ENCODE data around the gene JADE2. TPM values are rescaled to one million over a fixed set of nuclear protein-coding genes. Genes with fewer than 3 reads are reported as not detected.

The JADE2 gene
- total RNA-seq, 2 donors from 2014 or later = 24.1 to 33.3 TPM

DNA sequence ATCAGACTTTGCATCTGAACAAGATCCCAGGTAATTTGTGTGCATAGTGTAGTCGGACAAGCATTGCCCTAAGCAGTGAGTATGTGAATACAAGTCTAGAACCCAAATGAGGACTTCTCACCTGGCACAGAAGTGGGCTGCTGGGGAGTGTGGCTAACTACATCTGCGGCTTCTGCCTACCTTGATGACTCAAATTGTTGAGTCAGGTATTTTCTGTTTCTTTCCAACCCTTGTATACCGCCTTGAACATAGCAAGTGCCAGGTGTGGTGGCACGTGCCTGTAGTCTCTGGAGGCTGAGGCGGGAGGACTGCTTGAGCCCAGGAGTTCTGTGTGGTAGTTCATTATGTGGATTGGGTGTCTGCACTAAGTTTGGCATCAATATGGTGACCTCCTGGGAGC lies 7.9 kb upstream of the JADE2 start:
- Histone ChIP-seq H3K9me3 (no peaks in the 10 kb centered on the region), H3K27ac (no peak overlapping the region), H3K4me3 (no peak overlapping the region), H3K27me3 (no peaks in the 10 kb centered on the region), H3K36me3 (no peaks in the 10 kb centered on the region), H3K9ac (ENCODE audit: low read depth in 2 of 2, low read length in 2 of 2) (no peak overlapping the region), H3K4me1 (peaks cover 2% of the 10 kb centered on the region)
- intact Hi-C loops (cut with DNase I) = no loop called here
- TF ChIP-seq CTCF (IDR thresholded peaks at IDR 0.05) = no peak
- no peak for DNase-seq

- H3K9me3 ChIP-seq = no peaks in the 10 kb centered on the region
- H3K9ac ChIP-seq (ENCODE audit: low read depth in 2 of 2, low read length in 2 of 2) = no peak overlapping the region
- no peak for DNase-seq
- H3K27ac ChIP-seq = no peak overlapping the region
- intact Hi-C loops (cut with DNase I) = loop anchor here (10.0 kb wide), 1 partner anchor 145 kb away; the partner anchor contains the start of gene UBE2B
- no peaks in the 10 kb centered on the region for H3K27me3 ChIP-seq
- H3K4me1 ChIP-seq = no peaks in the 10 kb centered on the region
- TF ChIP-seq CTCF (IDR thresholded peaks at IDR 0.05) = no peak
- H3K36me3 ChIP-seq = no peaks in the 10 kb centered on the region
- H3K4me3 ChIP-seq = no peak overlapping the region
These were observed 5.5 kb upstream of the JADE2 start for GRCh38 chr5:134519989-134520388.

DNA sequence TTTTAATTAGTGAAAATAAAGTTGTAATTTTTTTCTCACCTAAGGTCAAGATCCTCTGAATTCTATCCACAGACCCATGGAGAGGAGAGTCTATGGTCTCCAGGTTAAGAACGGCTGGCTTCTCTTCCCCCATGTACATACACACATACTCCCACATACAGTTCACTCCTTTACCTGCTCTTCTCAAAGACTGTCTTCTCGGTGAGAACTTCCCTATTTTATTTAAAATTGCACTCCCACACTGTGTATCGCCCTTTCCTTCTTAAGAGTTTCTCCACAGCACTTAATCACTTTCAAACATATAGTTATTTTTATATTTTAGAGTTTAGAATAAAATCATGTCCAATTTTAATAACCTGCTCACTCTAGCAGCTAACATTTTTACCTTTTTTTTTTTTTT lies 3.6 kb upstream of the JADE2 start:
- no peak overlapping the region for H3K27ac ChIP-seq
- DNase-seq = no peak
- no peak overlapping the region for H3K4me3 ChIP-seq
- TF ChIP-seq CTCF (IDR thresholded peaks at IDR 0.05) = no peak
- no peak overlapping the region for H3K9ac ChIP-seq (ENCODE audit: low read depth in 2 of 2, low read length in 2 of 2)
- H3K4me1 ChIP-seq = no peaks in the 10 kb centered on the region
- H3K27me3 ChIP-seq = no peaks in the 10 kb centered on the region
- no peaks in the 10 kb centered on the region for H3K9me3 ChIP-seq
- H3K36me3 ChIP-seq = no peaks in the 10 kb centered on the region
- intact Hi-C loops (cut with DNase I) = loop anchor here (10.0 kb wide), 1 partner anchor 147 kb away; the partner anchor contains the start of gene UBE2B

DNA sequence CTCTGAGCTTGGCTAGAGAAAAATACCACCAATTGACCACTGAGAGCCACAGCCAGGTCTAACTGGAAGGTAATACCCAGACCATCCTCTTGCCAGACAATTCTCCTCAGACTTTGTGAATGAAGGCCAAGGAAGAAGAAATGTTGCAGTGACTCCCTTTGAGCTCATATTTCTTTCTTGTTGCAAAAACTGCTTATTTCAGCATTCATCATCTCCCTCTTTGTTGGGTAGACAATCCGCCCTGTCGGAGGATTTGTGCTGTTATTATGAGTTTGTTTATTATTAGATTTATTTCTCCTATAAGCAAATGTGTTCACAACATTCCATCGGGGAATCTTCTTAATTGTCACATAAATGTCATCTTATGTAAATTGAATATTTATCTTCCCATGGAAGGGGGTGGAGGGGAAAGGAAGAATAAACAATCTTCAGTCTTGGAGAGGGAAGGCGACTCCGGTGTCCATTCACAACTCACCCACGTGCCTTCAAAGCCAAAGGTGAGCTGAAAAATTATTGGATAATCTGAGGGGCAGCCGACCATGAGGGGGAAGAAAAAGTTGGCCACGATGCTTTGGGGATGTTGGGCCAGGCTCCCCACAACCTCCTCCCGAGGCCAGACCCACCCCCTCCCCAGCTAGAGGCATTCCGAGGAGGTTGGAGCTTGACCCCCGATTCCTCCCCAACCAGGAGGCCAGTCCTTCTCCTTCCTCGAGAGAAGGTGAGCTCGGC lies 1.8 kb upstream of the JADE2 start:
- no peaks in the 10 kb centered on the region for H3K36me3 ChIP-seq
- no peaks in the 10 kb centered on the region for H3K9me3 ChIP-seq
- H3K27me3 ChIP-seq = no peaks in the 10 kb centered on the region
- intact Hi-C loops (cut with DNase I) = loop anchor here (10.0 kb wide), 1 partner anchor 149 kb away; the partner anchor contains the start of gene UBE2B
- peak overlapping the region; percentile 91 for H3K27ac ChIP-seq
- no peak for TF ChIP-seq CTCF (IDR thresholded peaks at IDR 0.05)
- H3K4me1 ChIP-seq = peaks cover 8% of the 10 kb centered on the region
- DNase-seq = no peak
- peak overlapping the region in 1 of 2 donors; percentile 98 for H3K9ac ChIP-seq (ENCODE audit: low read depth in 2 of 2, low read length in 2 of 2)
- H3K4me3 ChIP-seq = peak overlapping the region; percentile 93

DNA sequence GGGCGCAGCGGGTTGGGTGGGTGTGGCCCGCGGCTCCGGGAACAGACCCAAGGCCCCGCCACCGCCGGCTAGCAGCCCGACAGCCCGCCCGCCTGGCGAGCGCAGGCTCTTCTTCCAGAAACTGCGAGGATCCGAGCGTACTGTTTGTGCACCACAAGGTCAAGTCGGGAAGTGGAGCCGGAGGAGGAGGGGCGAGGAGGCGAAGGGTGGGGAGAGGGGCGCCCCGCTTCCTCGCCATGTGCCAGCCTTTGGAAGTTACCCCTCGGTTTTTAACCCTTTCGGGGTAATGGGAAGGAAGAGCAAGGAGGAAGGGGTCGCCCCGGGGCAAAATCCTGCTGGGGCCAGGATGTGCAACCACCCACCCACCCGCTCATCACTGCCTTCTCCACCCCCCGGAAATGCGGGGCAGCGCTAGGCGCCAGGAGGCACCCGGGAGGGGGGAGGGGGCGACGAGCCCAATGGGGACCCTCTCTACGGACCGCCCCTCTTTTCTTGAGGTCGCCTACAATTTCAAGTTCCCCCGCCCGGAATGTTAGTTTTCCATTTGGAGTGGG lies 1.1 kb upstream of the JADE2 start:
- Histone ChIP-seq H3K27ac (peak overlapping the region; percentile 91), H3K36me3 (no peaks in the 10 kb centered on the region), H3K27me3 (no peaks in the 10 kb centered on the region), H3K4me1 (peaks cover 8% of the 10 kb centered on the region), H3K9ac (ENCODE audit: low read depth in 2 of 2, low read length in 2 of 2) (peak overlapping the region; percentile 90 to 98), H3K9me3 (no peaks in the 10 kb centered on the region), H3K4me3 (peak overlapping the region; percentile 93)
- DNase-seq = peak; percentile 90
- intact Hi-C loops (cut with DNase I) = loop anchor here (10.0 kb wide), 1 partner anchor 150 kb away; the partner anchor contains the start of gene UBE2B
- no peak for TF ChIP-seq CTCF (IDR thresholded peaks at IDR 0.05)
